Activated CD4-positive, alpha-beta T cell treated with anti-CD3 and anti-CD28 coated beads for 36 hours (primary cell): ENCODE data around the gene ABCA2. TPM values are rescaled to one million over a fixed set of nuclear protein-coding genes. Genes with fewer than 3 reads are reported as not detected.
"Not testable (repeated sequence)": the region's sequence is repeated elsewhere in the genome, so short reads cannot be mapped to it uniquely, and the experiment has no call there.

ENCODE experiments used
- ATAC-seq: fragments of 200-7000 bp; cut with Tn5 transposase; one replicate; pipeline ENCODE4 v1.10.0; 2021; ENCODE audit warnings: mild to moderate bottlenecking, moderate library complexity
- CTCF ChIA-PET: fragments of 350-600 bp; sonication (Branson Sonifier 250); formaldehyde crosslinking; loops from one replicate; lab custom pipeline; 2021; ENCODE audit warnings: antibody characterized with exemption; lab: Charles Lee
- POLR2A ChIA-PET: fragments of 350-600 bp; sonication (Branson Sonifier 250); formaldehyde crosslinking; loops from one replicate; lab custom pipeline; 2021; ENCODE audit warnings: antibody characterized with exemption, inconsistent platforms; lab: Charles Lee
- DNase-seq: peaks from one replicate; pipeline ENCODE4 v3.0.0-alpha.2; 2020
- H3K27ac Mint-ChIP-seq: one replicate; pipeline ENCODE4 v1.8.0; 2021; ENCODE audit warnings: mixed read lengths
- H3K27me3 Mint-ChIP-seq: one replicate; pipeline ENCODE4 v1.8.0; 2021; ENCODE audit warnings: mixed read lengths
- H3K36me3 Mint-ChIP-seq: one replicate; pipeline ENCODE4 v1.8.0; 2021; ENCODE audit warnings: low read depth, mixed read lengths
- H3K4me1 Mint-ChIP-seq: one replicate; pipeline ENCODE4 v1.8.0; 2021; ENCODE audit warnings: mixed read lengths
- H3K4me3 Mint-ChIP-seq: one replicate; pipeline ENCODE4 v1.8.0; 2021; ENCODE audit warnings: mild to moderate bottlenecking, moderate library complexity, mixed read lengths
- H3K9me3 Mint-ChIP-seq: one replicate; pipeline ENCODE4 v1.8.0; 2021; ENCODE audit warnings: low read depth, mixed read lengths
- intact Hi-C, 2 experiments: fragments of 100-400 bp; cut with DNase I in 1 of 2; cut with micrococcal nuclease in 1 of 2; formaldehyde crosslinking; loops; one replicate each; pipeline versions ENCODE4 v1.14.2 to v1.15.1; 2022 to 2024; cut with DNase I, micrococcal nuclease
- total RNA-seq, 2 experiments: library from RNA; stranded (reverse); gene quantifications; one replicate each; pipeline ENCODE4 v1.2.3, GENCODE V29; 2021

The ABCA2 gene
- total RNA-seq, 2 experiments from 2014 or later = 20.4 to 23.7 TPM

DNA sequence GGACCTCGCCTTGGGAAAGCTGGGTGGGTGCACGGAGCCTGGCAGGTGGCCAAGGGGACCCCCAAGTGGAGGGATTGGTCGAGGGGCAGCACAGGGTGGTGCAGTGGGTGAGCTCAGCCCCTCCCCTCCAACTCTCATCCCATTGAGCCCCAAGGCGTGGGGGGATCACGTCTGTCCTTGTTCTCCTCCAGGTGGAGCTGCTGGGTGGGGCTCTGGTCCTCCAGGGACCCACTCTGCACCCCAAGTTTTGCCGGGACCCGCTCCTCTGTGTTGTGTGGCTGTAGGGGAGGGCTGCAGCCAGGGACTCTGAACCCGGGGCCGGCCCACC is 7.4 kb upstream of the ABCA2 start:
- no peak for DNase-seq
- intact Hi-C loops = loop anchor here (1.0 to 10.0 kb wide), 6 partner anchors 86 to 248 kb away; partner anchors contain the start of genes AJM1 (in 1 of the 2), FBXW5 (in 1 of the 2), PHPT1 (in 1 of the 2) and TMEM141 (in 1 of the 2)
- ChIA-PET CTCF (interaction anchor here (0.5 to 2.7 kb wide), 39 partner anchors 9 to 347 kb away, joined by 3 to 32 read pairs (median 5); partner anchors contain the start of genes AJM1, NPDC1, PAXX and SAPCD2), POLR2A (interaction anchor here (1.3 kb wide), 1 partner anchor 51 kb away, joined by 5 read pairs; no protein-coding TSS in a partner anchor)
- peaks cover 33% of the 10 kb centered on the region for H3K4me1 Mint-ChIP-seq
- H3K4me3 Mint-ChIP-seq = peak overlapping the region; percentile 66
- H3K9me3 Mint-ChIP-seq = no peaks in the 10 kb centered on the region
- ATAC-seq = no peak
- H3K36me3 Mint-ChIP-seq = no peaks in the 10 kb centered on the region
- H3K27ac Mint-ChIP-seq = no peak overlapping the region
- H3K27me3 Mint-ChIP-seq = no peaks in the 10 kb centered on the region

GRCh38 chr9:137034709-137035506 is 6.9 kb upstream of the ABCA2 start:
- Mint-ChIP-seq H3K27me3 (no peaks in the 10 kb centered on the region), H3K27ac (peak overlapping the region; percentile 83), H3K4me1 (peaks cover 38% of the 10 kb centered on the region), H3K36me3 (no peaks in the 10 kb centered on the region), H3K9me3 (no peaks in the 10 kb centered on the region), H3K4me3 (peak overlapping the region; percentile 66)
- ChIA-PET CTCF (interaction anchor here (0.6 to 2.7 kb wide), 47 partner anchors 8 to 347 kb away, joined by 3 to 32 read pairs (median 4); partner anchors contain the start of genes AJM1, MAN1B1, NPDC1 and PAXX), POLR2A (interaction anchor here (0.6 to 1.3 kb wide), 6 partner anchors 10 to 284 kb away, joined by 3 to 5 read pairs (median 4); no protein-coding TSS in a partner anchor)
- DNase-seq (peak; percentile 96), ATAC-seq (peak; percentile 80)
- intact Hi-C loops = loop anchor here (1.0 to 10.0 kb wide), 7 partner anchors 86 to 248 kb away; partner anchors contain the start of genes AJM1 (in 1 of the 2), FBXW5 (in 1 of the 2), PHPT1 (in 1 of the 2) and TMEM141 (in 1 of the 2)

- Mint-ChIP-seq H3K4me3 (peak overlapping the region; percentile 66), H3K36me3 (no peaks in the 10 kb centered on the region), H3K9me3 (no peaks in the 10 kb centered on the region), H3K27ac (peak overlapping the region; percentile 83), H3K4me1 (peaks cover 45% of the 10 kb centered on the region), H3K27me3 (no peaks in the 10 kb centered on the region)
- ChIA-PET POLR2A (interaction anchor here (0.6 to 1.3 kb wide), 5 partner anchors 10 to 283 kb away, joined by 3 to 5 read pairs (median 4); no protein-coding TSS in a partner anchor), CTCF (interaction anchor here (0.6 to 2.7 kb wide), 32 partner anchors 7 to 305 kb away, joined by 3 to 32 read pairs (median 6); partner anchors contain the start of genes AJM1, MAN1B1, NPDC1 and PAXX)
- ATAC-seq = no peak
- intact Hi-C loops = loop anchor here in 1 of 2 experiments (1.0 to 10.0 kb wide), 2 partner anchors 86 to 189 kb away; partner anchors contain the start of genes AJM1 and PHPT1
- DNase-seq = no peak
These were observed 6.1 kb upstream of the ABCA2 start for GRCh38 chr9:137034039-137034708.

GRCh38 chr9:137033481-137033880 is 5.4 kb upstream of the ABCA2 start:
- POLR2A ChIA-PET, H3K27ac Mint-ChIP-seq, H3K27me3 Mint-ChIP-seq, ATAC-seq, H3K36me3 Mint-ChIP-seq, H3K4me3 Mint-ChIP-seq, H3K9me3 Mint-ChIP-seq, DNase-seq: not testable (repeated sequence)
- CTCF ChIA-PET = interaction anchor here (1.5 to 2.7 kb wide), 2 partner anchors 13 to 34 kb away, joined by 4 to 20 read pairs; partner anchors contain the start of gene NPDC1
- peaks cover 50% of the 10 kb centered on the region for H3K4me1 Mint-ChIP-seq
- intact Hi-C loops = loop anchor here in 1 of 2 experiments (10.0 kb wide), 1 partner anchor 189 kb away; the partner anchor contains the start of genes AJM1 and PHPT1

DNA sequence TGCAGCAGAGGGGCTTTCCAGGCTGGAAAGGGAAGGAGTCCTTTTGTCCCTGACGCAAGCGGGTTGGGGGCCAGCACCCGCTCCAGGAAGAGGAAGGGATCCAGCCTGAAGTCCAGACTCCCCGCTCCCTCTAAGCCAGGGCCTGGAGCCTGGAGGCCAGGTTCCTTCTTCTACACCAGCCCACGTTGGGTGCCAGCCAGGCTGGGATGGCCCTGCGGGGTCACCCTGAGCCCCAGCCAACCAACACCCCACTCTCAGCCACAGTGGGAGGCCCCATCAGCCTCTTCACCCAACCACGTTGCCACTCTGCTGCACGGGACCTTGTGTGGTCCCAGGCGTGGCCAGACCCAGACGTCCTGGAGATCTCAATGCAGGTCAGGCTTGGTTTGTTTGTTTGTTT is 4.8 kb upstream of the ABCA2 start:
- peaks cover 50% of the 10 kb centered on the region for H3K4me1 Mint-ChIP-seq

GRCh38 chr9:137031904-137032640 is 4.0 kb upstream of the ABCA2 start, which contains the start of gene FUT7:
TSS of gene FUT7 (minus strand) at chr9:137032088. CDS start at chr9:137031991, 97 bp downstream.
- CTCF ChIA-PET = interaction anchor here (0.6 to 4.7 kb wide), 6 partner anchors 9 to 238 kb away, joined by 3 to 26 read pairs (median 4); partner anchors contain the start of gene MAN1B1
- DNase-seq (peak; percentile 73), ATAC-seq (peak; percentile 7)
- Mint-ChIP-seq H3K27me3 (no peaks in the 10 kb centered on the region), H3K4me3 (peak within 1 kb of the TSS; percentile 52), H3K27ac (no peak within 1 kb of the TSS), H3K36me3 (no peaks in the 10 kb centered on the region), H3K4me1 (peaks cover 52% of the 10 kb centered on the region), H3K9me3 (no peaks in the 10 kb centered on the region)
- POLR2A ChIA-PET = interaction anchor here (0.8 kb wide), 1 partner anchor 64 kb away, joined by 3 read pairs; no protein-coding TSS in a partner anchor
- intact Hi-C loops = loop anchor here in 1 of 2 experiments (10.0 kb wide), 1 partner anchor 187 kb away; the partner anchor contains the start of genes AJM1 and PHPT1

More for the DNA sequence above, 4.8 kb upstream of the ABCA2 start:
- no peak for ATAC-seq
- ChIA-PET CTCF (interaction anchor here (0.6 to 1.5 kb wide), 4 partner anchors 35 to 239 kb away, joined by 3 to 5 read pairs (median 4); no protein-coding TSS in a partner anchor), POLR2A (no interaction called here)
- peak overlapping the region; percentile 29 for H3K4me3 Mint-ChIP-seq
- DNase-seq = no peak
- H3K27me3 Mint-ChIP-seq = no peaks in the 10 kb centered on the region
- peak overlapping the region; percentile 43 for H3K27ac Mint-ChIP-seq
- intact Hi-C loops = loop anchor here in 1 of 2 experiments (10.0 kb wide), 1 partner anchor 188 kb away; the partner anchor contains the start of genes AJM1 and PHPT1
- no peaks in the 10 kb centered on the region for H3K9me3 Mint-ChIP-seq
- H3K36me3 Mint-ChIP-seq = no peaks in the 10 kb centered on the region

DNA sequence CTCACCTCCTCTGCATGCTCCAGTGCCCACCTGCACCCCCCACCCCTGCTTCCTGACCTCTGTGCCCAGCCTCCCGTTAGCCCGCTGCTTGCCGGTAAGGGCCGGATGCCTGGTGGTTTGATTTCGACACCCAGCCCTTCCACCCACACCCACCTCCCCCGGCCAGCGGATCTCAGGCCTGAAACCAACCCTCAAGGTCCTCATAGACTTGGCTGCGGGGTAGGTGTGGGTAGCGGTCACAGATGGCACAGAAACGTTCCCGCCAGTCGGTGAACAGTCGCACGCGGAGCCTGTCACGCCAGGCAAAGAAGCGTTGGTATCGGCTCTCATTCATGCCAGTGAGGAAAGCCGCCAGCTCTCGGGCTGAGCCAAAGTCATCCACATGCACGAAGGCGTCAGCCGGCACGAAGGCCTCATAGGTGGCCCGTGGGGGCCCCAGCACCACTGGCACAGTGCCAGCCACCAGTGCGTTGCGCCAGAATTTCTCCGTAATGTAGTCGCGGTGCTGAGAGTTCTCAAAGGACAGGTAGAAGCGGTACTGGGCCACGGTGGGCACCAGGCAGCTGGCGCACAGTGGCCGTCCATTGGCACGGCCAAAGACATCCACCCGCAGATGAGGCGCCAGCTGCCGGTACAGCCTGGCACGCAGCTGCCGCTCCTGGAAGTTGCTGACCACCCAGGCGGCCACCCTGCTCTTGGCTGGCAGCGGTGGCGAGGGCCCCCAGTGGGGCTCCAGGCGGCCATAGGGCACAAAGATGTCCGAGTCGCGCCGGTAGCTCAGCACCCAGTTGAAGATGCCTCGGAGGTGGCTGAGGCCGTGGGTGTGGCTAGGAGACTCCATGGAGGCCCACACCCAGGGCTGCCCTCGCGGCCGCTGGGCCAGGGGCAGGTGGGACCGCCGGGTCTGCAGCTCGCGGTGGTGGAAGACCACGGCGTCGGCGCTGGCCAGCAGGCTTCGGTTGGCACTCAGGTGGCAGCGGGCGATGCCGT is 2.8 kb upstream of the ABCA2 start:
- Mint-ChIP-seq H3K4me3 (peak overlapping the region; percentile 49), H3K36me3 (no peaks in the 10 kb centered on the region), H3K27me3 (no peaks in the 10 kb centered on the region), H3K27ac (no peak overlapping the region), H3K9me3 (no peaks in the 10 kb centered on the region), H3K4me1 (peaks cover 55% of the 10 kb centered on the region)
- intact Hi-C loops = loop anchor here in 1 of 2 experiments (10.0 kb wide), 1 partner anchor 186 kb away; the partner anchor contains the start of genes AJM1 and PHPT1
- CTCF ChIA-PET = interaction anchor here (0.7 to 4.7 kb wide), 9 partner anchors 8 to 65 kb away, joined by 3 to 26 read pairs (median 9); partner anchors contain the start of genes MAN1B1 and PAXX
- peak; percentile 77 for DNase-seq
- no peak for ATAC-seq
- POLR2A ChIA-PET = interaction anchor here (0.8 kb wide), 1 partner anchor 210 kb away, joined by 3 read pairs; the partner anchor contains the start of gene TUBB4B

DNA sequence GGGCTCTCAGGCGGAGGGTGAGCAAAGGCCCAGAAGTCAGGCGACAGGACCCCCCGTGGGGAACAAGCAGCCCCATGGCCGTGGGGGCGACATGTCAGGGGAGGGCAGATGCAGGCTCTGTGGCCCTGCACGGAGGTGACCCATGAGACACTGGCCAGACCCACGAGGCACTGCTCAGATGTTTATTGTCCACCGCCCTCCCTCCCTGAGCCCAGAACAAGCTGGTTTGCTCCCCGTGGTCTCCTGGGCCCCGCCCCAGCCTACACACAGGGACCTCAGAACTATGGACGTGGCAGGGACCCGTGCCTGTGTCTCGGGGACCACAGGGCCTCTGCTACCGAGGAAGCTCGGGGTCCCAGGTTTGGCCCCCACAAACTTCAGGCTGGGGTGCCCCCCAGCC is 2.0 kb upstream of the ABCA2 start:
- intact Hi-C loops = loop anchor here in 1 of 2 experiments (10.0 kb wide), 1 partner anchor 185 kb away; the partner anchor contains the start of genes AJM1 and PHPT1
- Mint-ChIP-seq H3K27me3 (no peaks in the 10 kb centered on the region), H3K27ac (peak overlapping the region; percentile 39), H3K36me3 (no peaks in the 10 kb centered on the region), H3K4me1 (peaks cover 53% of the 10 kb centered on the region), H3K9me3 (no peaks in the 10 kb centered on the region), H3K4me3 (peak overlapping the region; percentile 60)
- ChIA-PET POLR2A (interaction anchor here (0.8 to 1.4 kb wide), 3 partner anchors 38 to 211 kb away, joined by 3 read pairs; partner anchors contain the start of genes AJM1, PAXX and TUBB4B), CTCF (interaction anchor here (0.6 to 4.7 kb wide), 31 partner anchors 8 to 331 kb away, joined by 3 to 26 read pairs (median 5); partner anchors contain the start of genes CLIC3, DPP7, LCN12 and MAN1B1)
- DNase-seq (no peak), ATAC-seq (no peak)
